ENCODE results near the gene ZNF501. TPM values are rescaled to one million over a fixed set of nuclear protein-coding genes. Genes with fewer than 3 reads are reported as not detected.
A peak's percentile ranks its signal among the peaks of the same experiment; 100 is the strongest.

The ZNF501 gene
- polyA plus RNA-seq, 3 donors from 2014 or later, result 1.8 to 3.3 (median 2.3) TPM

- Mint-ChIP-seq H3K9me3 (peaks cover 0 to 4% (median 1%) of the 10 kb centered on the region in 6 donors), H3K36me3 (peaks cover 15 to 30% (median 26%) of the 10 kb centered on the region in 3 donors), H3K27ac (peak overlapping the region in 4 of 6 donors; percentile 35 to 94 (median 74)), H3K27me3 (ENCODE audit: low read depth in 3 of 3) (peaks cover 4 to 7% (median 7%) of the 10 kb centered on the region in 3 donors), H3K4me3 (peak overlapping the region; percentile 89 to 93 (median 92)), H3K4me1 (peaks cover 31 to 47% of the 10 kb centered on the region in 2 donors)
- DNase-seq, result no peak
These were observed 32.8 kb downstream of the ZNF501 start for GRCh38 chr3:44762170-44762677.

DNA sequence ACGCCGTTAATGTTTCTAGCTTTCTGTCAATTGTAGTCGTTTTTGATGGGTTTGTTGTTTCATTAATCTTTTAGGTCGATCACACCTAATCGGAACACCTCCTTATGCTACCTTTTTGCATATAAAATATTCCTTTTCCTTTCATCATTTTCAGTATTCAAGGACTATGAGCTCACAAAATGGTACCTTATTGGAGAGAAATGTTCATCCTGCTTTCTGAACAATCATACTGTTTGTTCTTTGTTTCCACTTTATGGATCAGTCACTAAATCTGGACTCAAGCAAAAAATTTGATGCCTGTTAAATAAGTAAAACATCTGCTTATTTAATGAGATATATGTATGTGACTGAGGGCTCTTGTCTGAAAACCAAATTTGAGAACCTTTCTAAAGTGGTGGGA, 33.3 kb downstream of the ZNF501 start:
- peak overlapping the region in 1 of 6 donors; percentile 94 for H3K27ac Mint-ChIP-seq
- no peak for DNase-seq
- peaks cover 0 to 4% (median 0%) of the 10 kb centered on the region in 6 donors for H3K9me3 Mint-ChIP-seq
- H3K27me3 Mint-ChIP-seq (ENCODE audit: low read depth in 3 of 3), result peaks cover 4 to 7% (median 7%) of the 10 kb centered on the region in 3 donors
- H3K4me3 Mint-ChIP-seq, result peak overlapping the region; percentile 89 to 93 (median 92)
- H3K4me1 Mint-ChIP-seq, result peaks cover 27 to 43% of the 10 kb centered on the region in 2 donors
- peaks cover 10 to 27% (median 23%) of the 10 kb centered on the region in 3 donors for H3K36me3 Mint-ChIP-seq

DNA sequence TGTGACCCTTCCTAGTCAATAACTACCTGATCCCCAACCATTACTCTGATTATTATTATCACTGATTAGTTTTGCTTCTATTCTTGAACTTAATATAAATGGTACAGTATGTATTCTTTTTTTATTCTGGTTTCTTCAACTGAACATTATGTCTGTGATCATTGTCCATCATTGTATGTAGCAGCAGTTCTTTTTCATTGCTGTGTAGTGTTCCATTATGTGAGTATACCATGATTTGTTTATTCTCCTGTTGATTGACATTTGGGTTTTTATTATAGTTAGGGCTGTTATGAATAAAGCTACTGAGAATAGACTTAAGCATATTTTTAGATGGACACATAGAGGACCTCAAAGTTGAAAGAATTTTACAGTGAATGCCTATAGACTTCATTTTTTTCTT, 34.8 kb downstream of the ZNF501 start:
- peaks cover 2 to 7% (median 6%) of the 10 kb centered on the region in 3 donors for H3K27me3 Mint-ChIP-seq (ENCODE audit: low read depth in 3 of 3)
- no peak overlapping the region for H3K27ac Mint-ChIP-seq
- no peak for DNase-seq
- peaks cover 17 to 28% of the 10 kb centered on the region in 2 donors for H3K4me1 Mint-ChIP-seq
- H3K4me3 Mint-ChIP-seq, result no peak overlapping the region
- H3K36me3 Mint-ChIP-seq, result peaks cover 4 to 22% (median 15%) of the 10 kb centered on the region in 3 donors
- H3K9me3 Mint-ChIP-seq, result peaks cover 0 to 8% (median 2%) of the 10 kb centered on the region in 6 donors

DNA sequence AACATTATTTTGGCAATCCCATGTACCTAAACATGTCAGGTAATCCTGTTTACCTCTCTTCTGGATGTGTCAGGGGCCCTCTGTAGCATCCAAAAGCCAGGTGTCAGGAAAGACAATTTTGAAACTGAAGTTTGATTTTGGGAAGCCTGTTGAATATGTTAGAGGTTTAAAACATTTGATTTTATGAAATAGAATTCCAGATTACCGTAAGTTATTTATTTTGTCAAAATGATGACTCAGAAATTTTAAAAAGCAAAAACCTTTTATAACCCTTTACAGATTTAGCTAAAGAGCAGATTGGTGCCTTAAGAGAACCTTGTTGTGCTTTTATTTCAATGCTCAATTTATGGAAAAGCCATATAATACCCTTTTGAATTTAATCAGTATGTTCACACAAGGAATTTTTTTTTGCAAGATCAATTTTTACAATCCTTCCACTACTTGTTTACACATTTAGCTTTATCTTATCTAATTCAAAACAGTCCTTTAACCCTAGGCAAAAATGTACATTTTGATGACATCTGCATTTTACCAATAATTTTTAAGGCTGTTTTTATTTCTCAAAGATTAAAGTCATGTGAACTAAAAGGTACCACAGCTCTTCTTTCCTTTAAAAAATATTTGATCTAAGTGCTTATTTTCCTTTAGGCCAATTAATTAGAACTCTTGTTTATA, 42.1 kb downstream of the ZNF501 start:
- Mint-ChIP-seq H3K9me3 (peaks cover 9 to 25% (median 18%) of the 10 kb centered on the region in 6 donors), H3K27ac (no peak overlapping the region), H3K4me1 (no peaks in the 10 kb centered on the region), H3K36me3 (peaks cover 11 to 36% (median 16%) of the 10 kb centered on the region in 3 donors), H3K27me3 (ENCODE audit: low read depth in 3 of 3) (peaks cover 0 to 1% (median 0%) of the 10 kb centered on the region in 3 donors), H3K4me3 (no peak overlapping the region)
- no peak for DNase-seq

DNA sequence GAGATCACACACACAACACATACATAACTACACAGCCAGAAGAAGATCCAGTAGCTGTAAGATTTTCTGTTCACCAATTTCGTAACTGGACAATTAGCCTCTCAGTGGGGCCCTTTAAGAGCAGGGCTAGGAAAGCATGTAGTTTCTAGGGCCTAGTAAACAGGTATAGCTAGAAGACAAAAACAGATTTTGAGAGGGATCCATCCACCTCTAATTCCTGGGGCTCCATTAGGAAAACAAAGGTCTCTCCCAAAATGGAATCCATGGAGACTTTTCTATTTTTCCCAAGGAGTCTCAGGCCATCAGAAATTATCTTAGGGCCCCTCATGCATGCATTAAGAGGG, 42.6 kb downstream of the ZNF501 start:
- H3K4me3 Mint-ChIP-seq, result no peak overlapping the region
- peaks cover 0 to 1% (median 0%) of the 10 kb centered on the region in 3 donors for H3K27me3 Mint-ChIP-seq (ENCODE audit: low read depth in 3 of 3)
- peaks cover 9 to 25% (median 18%) of the 10 kb centered on the region in 6 donors for H3K9me3 Mint-ChIP-seq
- no peak for DNase-seq
- no peak overlapping the region for H3K27ac Mint-ChIP-seq
- H3K4me1 Mint-ChIP-seq, result no peaks in the 10 kb centered on the region
- H3K36me3 Mint-ChIP-seq, result peaks cover 11 to 34% (median 16%) of the 10 kb centered on the region in 3 donors

- no peak for DNase-seq
- H3K36me3 Mint-ChIP-seq, result peaks cover 0 to 3% (median 0%) of the 10 kb centered on the region in 3 donors
- H3K27me3 Mint-ChIP-seq (ENCODE audit: low read depth in 3 of 3), result peaks cover 0 to 2% (median 0%) of the 10 kb centered on the region in 3 donors
- no peak overlapping the region for H3K27ac Mint-ChIP-seq
- H3K4me3 Mint-ChIP-seq, result no peak overlapping the region
- no peaks in the 10 kb centered on the region for H3K4me1 Mint-ChIP-seq
- no peaks in the 10 kb centered on the region for H3K9me3 Mint-ChIP-seq
These were observed 53.5 kb downstream of the ZNF501 start for GRCh38 chr3:44782891-44783290.

Other genes starting within 250 kb of the ZNF501 start
- gene ZKSCAN7, start 174.4 kb upstream of the ZNF501 start, polyA plus RNA-seq, result 1 to 10 TPM in 2 of 3 donors, under 1 TPM in 1; 0.88 to 4.5 (median 4.2) TPM
- gene ZNF660, start 144.7 kb upstream of the ZNF501 start, polyA plus RNA-seq, result 1 to 10 TPM in 2 of 3 donors, not detected in 1; 1.9 to 2.6 TPM
- 1 to 10 TPM; 4.6 to 7.5 (median 4.9) TPM for gene ZNF197, start 104.6 kb upstream of the ZNF501 start, polyA plus RNA-seq
- 1 to 10 TPM; 4.7 to 8.1 (median 6.5) TPM for gene ZNF35, start 80.9 kb upstream of the ZNF501 start, polyA plus RNA-seq
- 1 to 10 TPM; 3.3 to 3.6 (median 3.6) TPM for gene ZNF502, start 17.0 kb upstream of the ZNF501 start, polyA plus RNA-seq
- 10 to 100 TPM; 10.5 to 37.5 (median 31.1) TPM for gene KIAA1143, start 32.0 kb downstream of the ZNF501 start, polyA plus RNA-seq
- gene KIF15, start 32.2 kb downstream of the ZNF501 start, polyA plus RNA-seq, result under 1 TPM in 2 of 3 donors, not detected in 1; 0.29 to 0.56 TPM
- gene TMEM42, start 132.3 kb downstream of the ZNF501 start, polyA plus RNA-seq, result 10 to 100 TPM; 27.9 to 54.2 (median 43.3) TPM
- gene TGM4, start 145.0 kb downstream of the ZNF501 start, polyA plus RNA-seq, result under 1 TPM in 1 of 3 donors, not detected in 2; 0.15 TPM
- gene ZDHHC3, start 246.5 kb downstream of the ZNF501 start, polyA plus RNA-seq, result 10 to 100 TPM; 43.5 to 65.3 (median 46.9) TPM
- gene EXOSC7, start 246.6 kb downstream of the ZNF501 start, polyA plus RNA-seq, result 10 to 100 TPM; 35.0 to 73.2 (median 52.2) TPM

All from immature natural killer cell (primary cell).